HG03066 (cell line): ENCODE data around the gene B3GAT3.
"Not testable (repeated sequence)": the region's sequence is repeated elsewhere in the genome, so short reads cannot be mapped to it uniquely, and the experiment has no call there.

Source experiments
- ATAC-seq: cut with Tn5 transposase; IDR thresholded peaks from one replicate; pipeline ENCODE4 v1.9.1; 2021; ENCODE audit warnings: low read depth; ENCODE audit not compliant: unreplicated experiment

Gene B3GAT3

GRCh38 chr11:62604460-62605120, 17.2 kb downstream of the B3GAT3 start:
- no peak for ATAC-seq

GRCh38 chr11:62603776-62604299, 17.9 kb downstream of the B3GAT3 start:
- ATAC-seq: no peak

GRCh38 chr11:62603072-62603408, 18.7 kb downstream of the B3GAT3 start:
- ATAC-seq: no peak

- no peak for ATAC-seq
Measured at GRCh38 chr11:62602141-62603071, 19.4 kb downstream of the B3GAT3 start.

GRCh38 chr11:62601372-62602140, 20.2 kb downstream of the B3GAT3 start, which contains the start of gene MTA2:
Gene MTA2, minus strand, starts transcription at chr11:62601865. Its CDS starts 415 bp downstream, at chr11:62601450.
- peak; percentile 74 for ATAC-seq

GRCh38 chr11:62601122-62601371, 20.7 kb downstream of the B3GAT3 start:
- ATAC-seq: no peak

- no peak for ATAC-seq
Measured at GRCh38 chr11:62600367-62601121, 21.2 kb downstream of the B3GAT3 start.

GRCh38 chr11:62599901-62600300, 21.9 kb downstream of the B3GAT3 start:
- no peak for ATAC-seq

GRCh38 chr11:62599069-62599696, 22.6 kb downstream of the B3GAT3 start:
- ATAC-seq: peak; percentile 39

- no peak for ATAC-seq
Measured at GRCh38 chr11:62595124-62595523, 26.7 kb downstream of the B3GAT3 start.

GRCh38 chr11:62593434-62594044, 28.2 kb downstream of the B3GAT3 start:
- no peak for ATAC-seq

GRCh38 chr11:62592989-62593421, 28.8 kb downstream of the B3GAT3 start:
- ATAC-seq: no peak

- no peak for ATAC-seq
Measured at GRCh38 chr11:62592146-62592815, 29.5 kb downstream of the B3GAT3 start.

GRCh38 chr11:62591448-62592145, 30.2 kb downstream of the B3GAT3 start, which contains the start of gene TUT1:
Gene TUT1, minus strand, starts transcription at chr11:62591523. Its CDS starts 38 bp downstream, at chr11:62591485.
- ATAC-seq: peak; percentile 91

- ATAC-seq: no peak
Measured at GRCh38 chr11:62588966-62589637, 32.7 kb downstream of the B3GAT3 start.

GRCh38 chr11:62585356-62585755, 36.4 kb downstream of the B3GAT3 start:
- ATAC-seq: not testable (repeated sequence)

- ATAC-seq: not testable (repeated sequence)
Measured at GRCh38 chr11:62581735-62582134, 40.1 kb downstream of the B3GAT3 start.
